SK-N-MC (cell line): ENCODE measurements around the gene PHIP.

Experiments used
- EZH2 ChIP-seq: fragments of 200-600 bp; sonication (generic); IDR thresholded peaks from one replicate; pipeline ENCODE4 v1.6.1; 2017; ENCODE audit warnings: antibody characterized with exemption
- POLR2AphosphoS5 ChIP-seq: IDR thresholded peaks from 2 replicates; pipeline ENCODE4 v1.6.1; 2012; ENCODE audit warnings: mild to moderate bottlenecking, low read depth, low read length, borderline replicate concordance

DNA sequence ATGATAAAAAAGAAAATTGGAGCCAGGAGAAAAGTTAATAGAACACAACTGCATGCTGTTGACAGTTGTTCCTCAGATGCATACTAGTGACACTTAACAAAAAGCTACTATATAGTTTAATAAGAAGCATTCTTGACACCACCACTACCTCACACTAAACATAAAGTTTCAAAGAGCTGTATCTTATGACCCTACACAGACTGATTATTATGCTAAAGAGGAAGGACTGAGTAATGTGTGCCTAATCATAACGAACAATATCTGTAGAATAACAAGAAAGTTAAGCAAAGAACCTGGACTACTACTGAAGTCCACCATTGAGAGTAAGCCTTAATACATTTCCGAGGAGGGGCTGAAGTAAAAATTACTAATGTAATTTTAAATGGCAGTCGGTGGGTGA, 110.9 kb downstream of the PHIP start:
- TF ChIP-seq EZH2 (no peak), POLR2AphosphoS5 (no peak)
